Fibroblast of the aortic adventitia (primary cell): ENCODE measurements around the gene FHDC1. TPM values are rescaled to one million over a fixed set of nuclear protein-coding genes. Genes with fewer than 3 reads are reported as not detected.
A peak's percentile ranks its signal among the peaks of the same experiment; 100 is the strongest.

ENCODE experiments used
- DNase-seq: peaks from one replicate; pipeline ENCODE4 v3.0.0-alpha.2; 2010; ENCODE audit warnings: low read depth
- H3K4me3 ChIP-seq: 2 replicates; pipeline ENCODE4 v1.5.1; 2011; ENCODE audit warnings: low read depth, mild to moderate bottlenecking, control low read depth, low read length, moderate library complexity
- total RNA-seq: library from RNA; depleted of rRNA; stranded (reverse); fragments of >200 nt; gene quantifications from 2 replicates; pipeline ENCODE4 v1.2.3, GENCODE V29; 2012; ENCODE audit warnings: low replicate concordance
- TF ChIP-seq, protein P1 (sequence below): IDR thresholded peaks from 2 replicates; pipeline ENCODE4 v1.5.1; 2011; ENCODE audit warnings: mild to moderate bottlenecking, low read length, control low read depth, inconsistent platforms; ENCODE audit not compliant: insufficient read depth

Gene FHDC1
- total RNA-seq, 1 donor: 0.09 TPM

GRCh38 chr4:152976212-152976761 lies 40.2 kb downstream of the FHDC1 start:
- TF ChIP-seq, protein P1, sequence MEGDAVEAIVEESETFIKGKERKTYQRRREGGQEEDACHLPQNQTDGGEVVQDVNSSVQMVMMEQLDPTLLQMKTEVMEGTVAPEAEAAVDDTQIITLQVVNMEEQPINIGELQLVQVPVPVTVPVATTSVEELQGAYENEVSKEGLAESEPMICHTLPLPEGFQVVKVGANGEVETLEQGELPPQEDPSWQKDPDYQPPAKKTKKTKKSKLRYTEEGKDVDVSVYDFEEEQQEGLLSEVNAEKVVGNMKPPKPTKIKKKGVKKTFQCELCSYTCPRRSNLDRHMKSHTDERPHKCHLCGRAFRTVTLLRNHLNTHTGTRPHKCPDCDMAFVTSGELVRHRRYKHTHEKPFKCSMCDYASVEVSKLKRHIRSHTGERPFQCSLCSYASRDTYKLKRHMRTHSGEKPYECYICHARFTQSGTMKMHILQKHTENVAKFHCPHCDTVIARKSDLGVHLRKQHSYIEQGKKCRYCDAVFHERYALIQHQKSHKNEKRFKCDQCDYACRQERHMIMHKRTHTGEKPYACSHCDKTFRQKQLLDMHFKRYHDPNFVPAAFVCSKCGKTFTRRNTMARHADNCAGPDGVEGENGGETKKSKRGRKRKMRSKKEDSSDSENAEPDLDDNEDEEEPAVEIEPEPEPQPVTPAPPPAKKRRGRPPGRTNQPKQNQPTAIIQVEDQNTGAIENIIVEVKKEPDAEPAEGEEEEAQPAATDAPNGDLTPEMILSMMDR: no peak
- DNase-seq: no peak
- H3K4me3 ChIP-seq: no peak overlapping the region

GRCh38 chr4:152979731-152980330 lies 43.7 kb downstream of the FHDC1 start:
- H3K4me3 ChIP-seq: no peak overlapping the region
- TF ChIP-seq, protein P1: no peak
- DNase-seq: no peak

- TF ChIP-seq, protein P1: no peak
- no peak for DNase-seq
- no peak overlapping the region for H3K4me3 ChIP-seq
Observed at GRCh38 chr4:152981278-152981677, 45.2 kb downstream of the FHDC1 start.

- H3K4me3 ChIP-seq: no peak overlapping the region
- no peak for DNase-seq
- TF ChIP-seq, protein P1: no peak
Observed at GRCh38 chr4:152981842-152982241, 45.7 kb downstream of the FHDC1 start.

GRCh38 chr4:152983221-152983620 lies 47.1 kb downstream of the FHDC1 start:
- DNase-seq: peak; percentile 23
- TF ChIP-seq, protein P1: no peak
- no peak overlapping the region for H3K4me3 ChIP-seq

GRCh38 chr4:152983774-152984411 lies 47.8 kb downstream of the FHDC1 start:
- no peak overlapping the region for H3K4me3 ChIP-seq
- peak; percentile 58 for DNase-seq
- TF ChIP-seq, protein P1: no peak
